ENCODE results near the gene SMYD5. TPM values are rescaled to one million over a fixed set of nuclear protein-coding genes. Genes with fewer than 3 reads are reported as not detected.

The SMYD5 gene
- polyA plus RNA-seq, 1 of the 3 experiments (the other 2 are of a cell fraction) = 21.4 TPM

DNA sequence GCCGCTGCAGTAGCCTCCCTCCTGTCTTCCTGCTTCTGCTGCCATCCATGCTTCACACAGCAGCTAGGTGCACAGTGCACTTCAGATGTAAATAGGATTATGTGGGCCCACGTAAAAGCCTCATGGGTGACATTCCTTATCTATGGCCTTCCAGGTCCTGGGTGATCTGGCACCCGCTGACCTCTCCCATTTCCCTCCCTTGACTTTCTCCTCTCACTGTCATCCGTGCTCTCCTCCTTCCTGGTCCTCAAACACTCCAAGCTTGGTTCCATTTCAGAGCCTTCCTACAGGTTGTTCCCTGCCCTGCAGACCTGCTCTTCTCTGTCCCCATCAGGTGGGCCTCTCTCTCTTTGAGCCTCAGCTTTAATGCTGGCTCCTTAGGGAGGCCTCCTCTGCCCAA, 4.0 kb upstream of the SMYD5 start (continued):
- TF ChIP-seq, protein P1, sequence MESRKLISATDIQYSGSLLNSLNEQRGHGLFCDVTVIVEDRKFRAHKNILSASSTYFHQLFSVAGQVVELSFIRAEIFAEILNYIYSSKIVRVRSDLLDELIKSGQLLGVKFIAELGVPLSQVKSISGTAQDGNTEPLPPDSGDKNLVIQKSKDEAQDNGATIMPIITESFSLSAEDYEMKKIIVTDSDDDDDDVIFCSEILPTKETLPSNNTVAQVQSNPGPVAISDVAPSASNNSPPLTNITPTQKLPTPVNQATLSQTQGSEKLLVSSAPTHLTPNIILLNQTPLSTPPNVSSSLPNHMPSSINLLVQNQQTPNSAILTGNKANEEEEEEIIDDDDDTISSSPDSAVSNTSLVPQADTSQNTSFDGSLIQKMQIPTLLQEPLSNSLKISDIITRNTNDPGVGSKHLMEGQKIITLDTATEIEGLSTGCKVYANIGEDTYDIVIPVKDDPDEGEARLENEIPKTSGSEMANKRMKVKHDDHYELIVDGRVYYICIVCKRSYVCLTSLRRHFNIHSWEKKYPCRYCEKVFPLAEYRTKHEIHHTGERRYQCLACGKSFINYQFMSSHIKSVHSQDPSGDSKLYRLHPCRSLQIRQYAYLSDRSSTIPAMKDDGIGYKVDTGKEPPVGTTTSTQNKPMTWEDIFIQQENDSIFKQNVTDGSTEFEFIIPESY (IDR thresholded peaks at IDR 0.05; ENCODE audit: borderline replicate concordance, low read depth) = no peak
- TF ChIP-seq TCF12 (IDR thresholded peaks at IDR 0.05) (no peak), GATA2 (CRISPR knock-in tag; IDR thresholded peaks at IDR 0.05) (no peak), YY1 (IDR thresholded peaks at IDR 0.05; ENCODE audit: low read depth) (no peak), EP300 (IDR thresholded peaks at IDR 0.05; ENCODE audit: borderline replicate concordance in 1 of 2, low read depth in 1 of 2, low read length in 1 of 2) (no peak), EZH2phosphoT487 (IDR thresholded peaks at IDR 0.05; ENCODE audit: borderline replicate concordance, low read depth) (no peak)
- TF ChIP-seq, protein P2, sequence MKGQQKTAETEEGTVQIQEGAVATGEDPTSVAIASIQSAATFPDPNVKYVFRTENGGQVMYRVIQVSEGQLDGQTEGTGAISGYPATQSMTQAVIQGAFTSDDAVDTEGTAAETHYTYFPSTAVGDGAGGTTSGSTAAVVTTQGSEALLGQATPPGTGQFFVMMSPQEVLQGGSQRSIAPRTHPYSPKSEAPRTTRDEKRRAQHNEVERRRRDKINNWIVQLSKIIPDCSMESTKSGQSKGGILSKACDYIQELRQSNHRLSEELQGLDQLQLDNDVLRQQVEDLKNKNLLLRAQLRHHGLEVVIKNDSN (IDR thresholded peaks at IDR 0.05; ENCODE audit: borderline replicate concordance, low read depth) = no peak
- TF ChIP-seq, protein P3, sequence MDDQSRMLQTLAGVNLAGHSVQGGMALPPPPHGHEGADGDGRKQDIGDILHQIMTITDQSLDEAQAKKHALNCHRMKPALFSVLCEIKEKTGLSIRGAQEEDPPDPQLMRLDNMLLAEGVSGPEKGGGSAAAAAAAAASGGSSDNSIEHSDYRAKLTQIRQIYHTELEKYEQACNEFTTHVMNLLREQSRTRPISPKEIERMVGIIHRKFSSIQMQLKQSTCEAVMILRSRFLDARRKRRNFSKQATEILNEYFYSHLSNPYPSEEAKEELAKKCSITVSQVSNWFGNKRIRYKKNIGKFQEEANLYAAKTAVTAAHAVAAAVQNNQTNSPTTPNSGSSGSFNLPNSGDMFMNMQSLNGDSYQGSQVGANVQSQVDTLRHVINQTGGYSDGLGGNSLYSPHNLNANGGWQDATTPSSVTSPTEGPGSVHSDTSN (IDR thresholded peaks at IDR 0.05) = no peak

DNA sequence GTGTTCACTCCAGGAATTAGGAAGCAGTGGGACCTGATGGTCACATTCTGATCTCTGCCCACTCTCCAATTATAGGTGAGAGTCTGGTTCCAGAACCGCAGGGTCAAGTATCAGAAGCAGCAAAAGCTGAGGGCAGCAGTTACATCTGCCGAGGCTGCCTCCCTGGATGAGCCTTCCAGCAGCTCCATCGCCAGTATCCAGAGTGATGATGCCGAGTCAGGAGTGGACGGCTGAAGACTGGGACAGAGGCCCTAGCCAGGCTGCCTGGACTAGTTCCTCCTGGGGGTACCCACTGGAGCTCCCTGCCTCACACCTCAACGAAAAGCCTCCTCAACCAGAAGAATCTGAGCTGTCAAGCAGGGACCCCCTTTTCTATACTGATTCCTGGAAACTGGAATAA, 3.3 kb upstream of the SMYD5 start:
- WGBS (ENCODE audit: low lambda C conversion rate) = 71% methylated on average over 5 of the region's 6 CpGs
- POLR2A ChIA-PET = interaction anchor here (1.2 kb wide), 1 partner anchor 23 kb away, joined by 3 read pairs; the partner anchor contains the start of gene CCT7
- CTCF ChIA-PET = interaction anchor here (0.5 to 8.6 kb wide), 11 partner anchors 18 to 317 kb away, joined by 3 to 74 read pairs (median 4); no protein-coding TSS in a partner anchor

More for the DNA sequence above, 3.3 kb upstream of the SMYD5 start:
- H3K27me3 ChIP-seq (ENCODE audit: insufficient read depth) = peaks cover 8% of the 10 kb centered on the region; the same call in 1 of the 2 replicates
- no peaks in the 10 kb centered on the region for H3K9me2 ChIP-seq
- no peaks in the 10 kb centered on the region for H3K9me3 ChIP-seq
- TF ChIP-seq, protein P4, sequence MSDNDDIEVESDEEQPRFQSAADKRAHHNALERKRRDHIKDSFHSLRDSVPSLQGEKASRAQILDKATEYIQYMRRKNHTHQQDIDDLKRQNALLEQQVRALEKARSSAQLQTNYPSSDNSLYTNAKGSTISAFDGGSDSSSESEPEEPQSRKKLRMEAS (IDR thresholded peaks at IDR 0.05; ENCODE audit: low read depth) = no peak
- TF ChIP-seq NRF1 (IDR thresholded peaks at IDR 0.05; ENCODE audit: low read depth, low read length) = no peak
- TF ChIP-seq, protein P5, sequence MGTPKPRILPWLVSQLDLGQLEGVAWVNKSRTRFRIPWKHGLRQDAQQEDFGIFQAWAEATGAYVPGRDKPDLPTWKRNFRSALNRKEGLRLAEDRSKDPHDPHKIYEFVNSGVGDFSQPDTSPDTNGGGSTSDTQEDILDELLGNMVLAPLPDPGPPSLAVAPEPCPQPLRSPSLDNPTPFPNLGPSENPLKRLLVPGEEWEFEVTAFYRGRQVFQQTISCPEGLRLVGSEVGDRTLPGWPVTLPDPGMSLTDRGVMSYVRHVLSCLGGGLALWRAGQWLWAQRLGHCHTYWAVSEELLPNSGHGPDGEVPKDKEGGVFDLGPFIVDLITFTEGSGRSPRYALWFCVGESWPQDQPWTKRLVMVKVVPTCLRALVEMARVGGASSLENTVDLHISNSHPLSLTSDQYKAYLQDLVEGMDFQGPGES (IDR thresholded peaks at IDR 0.05; ENCODE audit: low read depth, low read length) = no peak
- no peak for TF ChIP-seq POLR2AphosphoS5 (IDR thresholded peaks at IDR 0.05; ENCODE audit: low read depth, low read length)
- TF ChIP-seq, protein P6, sequence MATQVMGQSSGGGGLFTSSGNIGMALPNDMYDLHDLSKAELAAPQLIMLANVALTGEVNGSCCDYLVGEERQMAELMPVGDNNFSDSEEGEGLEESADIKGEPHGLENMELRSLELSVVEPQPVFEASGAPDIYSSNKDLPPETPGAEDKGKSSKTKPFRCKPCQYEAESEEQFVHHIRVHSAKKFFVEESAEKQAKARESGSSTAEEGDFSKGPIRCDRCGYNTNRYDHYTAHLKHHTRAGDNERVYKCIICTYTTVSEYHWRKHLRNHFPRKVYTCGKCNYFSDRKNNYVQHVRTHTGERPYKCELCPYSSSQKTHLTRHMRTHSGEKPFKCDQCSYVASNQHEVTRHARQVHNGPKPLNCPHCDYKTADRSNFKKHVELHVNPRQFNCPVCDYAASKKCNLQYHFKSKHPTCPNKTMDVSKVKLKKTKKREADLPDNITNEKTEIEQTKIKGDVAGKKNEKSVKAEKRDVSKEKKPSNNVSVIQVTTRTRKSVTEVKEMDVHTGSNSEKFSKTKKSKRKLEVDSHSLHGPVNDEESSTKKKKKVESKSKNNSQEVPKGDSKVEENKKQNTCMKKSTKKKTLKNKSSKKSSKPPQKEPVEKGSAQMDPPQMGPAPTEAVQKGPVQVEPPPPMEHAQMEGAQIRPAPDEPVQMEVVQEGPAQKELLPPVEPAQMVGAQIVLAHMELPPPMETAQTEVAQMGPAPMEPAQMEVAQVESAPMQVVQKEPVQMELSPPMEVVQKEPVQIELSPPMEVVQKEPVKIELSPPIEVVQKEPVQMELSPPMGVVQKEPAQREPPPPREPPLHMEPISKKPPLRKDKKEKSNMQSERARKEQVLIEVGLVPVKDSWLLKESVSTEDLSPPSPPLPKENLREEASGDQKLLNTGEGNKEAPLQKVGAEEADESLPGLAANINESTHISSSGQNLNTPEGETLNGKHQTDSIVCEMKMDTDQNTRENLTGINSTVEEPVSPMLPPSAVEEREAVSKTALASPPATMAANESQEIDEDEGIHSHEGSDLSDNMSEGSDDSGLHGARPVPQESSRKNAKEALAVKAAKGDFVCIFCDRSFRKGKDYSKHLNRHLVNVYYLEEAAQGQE (IDR thresholded peaks at IDR 0.05; ENCODE audit: low read depth, low read length) = no peak
- peaks cover 3 to 8% of the 10 kb centered on the region in 2 experiments; a peak in 2 of 4 replicates for H3K4me1 ChIP-seq (ENCODE audit: control insufficient read depth in 1 of 2, insufficient read depth in 2 of 2, low read depth in 1 of 2, low read length in 1 of 2)
- no peak for DNase-seq
- no peak overlapping the region for H3K9ac ChIP-seq
- peaks cover 11% of the 10 kb centered on the region for H3F3A ChIP-seq (replicated peaks; ENCODE audit: insufficient read depth)
- H3K4me2 ChIP-seq = no peak overlapping the region
- H2AFZ ChIP-seq (ENCODE audit: low read depth) = no peak overlapping the region
- H3K4me3 ChIP-seq (ENCODE audit: low read depth in 2 of 2, low read length in 1 of 2) = no peak overlapping the region
- H3K79me2 ChIP-seq (ENCODE audit: insufficient read depth) = peaks cover 14% of the 10 kb centered on the region; the same call in 1 of the 2 replicates
- H3K27ac ChIP-seq (ENCODE audit: low read depth in 2 of 2, low read length in 1 of 2) = no peak overlapping the region
- no peaks in the 10 kb centered on the region for H4K20me1 ChIP-seq (ENCODE audit: insufficient read depth)
- H3K36me3 ChIP-seq (replicated peaks in 1 of 2; ENCODE audit: control insufficient read depth in 1 of 2, insufficient read depth in 2 of 2, low read length in 1 of 2) = no peaks in the 10 kb centered on the region

Measured in SK-N-SH (cell line).